Keratinocyte (primary cell): ENCODE data around the gene MDM4. TPM values are rescaled to one million over a fixed set of nuclear protein-coding genes. Genes with fewer than 3 reads are reported as not detected.
A peak's percentile ranks its signal among the peaks of the same experiment; 100 is the strongest.

Experiments
- DNase-seq: peaks from one replicate; pipeline ENCODE4 v3.0.0-alpha.2; 2011; ENCODE audit warnings: low read depth, missing footprints, low spot score
- FAIRE-seq: peaks from 2 replicates; lab custom pipeline; 2011; peaks lifted over from hg19 to GRCh38; lab: Jason Lieb, UNC
- H2AFZ ChIP-seq: 2 replicates; pipeline ENCODE4 v1.6.0; 2012; ENCODE audit warnings: low read length, control low read depth, inconsistent platforms; ENCODE audit not compliant: control insufficient read depth
- H3K27ac ChIP-seq: 2 replicates; pipeline ENCODE4 v1.5.1; 2011; ENCODE audit warnings: low read length; ENCODE audit not compliant: control insufficient read depth, insufficient read depth
- H3K27me3 ChIP-seq: 3 replicates; pipeline ENCODE4 v1.6.0; 2011; ENCODE audit warnings: low read length; ENCODE audit not compliant: control insufficient read depth, insufficient read depth; ENCODE audit errors: extremely low read depth
- H3K36me3 ChIP-seq, 2 experiments: 2 replicates in 1 of 2; 3 replicates in 1 of 2; pipeline ENCODE4 v1.5.1; 2011; ENCODE audit warnings: low read length in 2 of 2, mild to moderate bottlenecking in 1 of 2; ENCODE audit not compliant: control insufficient read depth in 2 of 2, insufficient read depth in 2 of 2; ENCODE audit errors: extremely low read depth in 1 of 2
- H3K4me1 ChIP-seq: 3 replicates; pipeline ENCODE4 v1.5.1; 2011; ENCODE audit warnings: low read length; ENCODE audit not compliant: control insufficient read depth, insufficient read depth; ENCODE audit errors: extremely low read depth
- H3K4me2 ChIP-seq: 3 replicates; pipeline ENCODE4 v1.6.0; 2011; ENCODE audit warnings: low read depth, low read length; ENCODE audit not compliant: control insufficient read depth, insufficient read depth; ENCODE audit errors: extremely low read depth
- H3K4me3 ChIP-seq, 3 experiments: fragments of 200-600 bp in 1 of 3; sonication (generic) in 1 of 3; 2 replicates in 2 of 3; 3 replicates in 1 of 3; pipeline ENCODE4 v1.5.1; 2011 to 2016; ENCODE audit warnings: low read length in 3 of 3, mild to moderate bottlenecking in 3 of 3, control low read depth in 2 of 3, inconsistent platforms in 1 of 3, low read depth in 1 of 3, mixed read lengths in 1 of 3, mixed run types in 1 of 3, moderate library complexity in 1 of 3; ENCODE audit not compliant: control insufficient read depth in 2 of 3, insufficient read depth in 2 of 3; ENCODE audit errors: extremely low read depth in 1 of 3
- H3K79me2 ChIP-seq: 2 replicates; pipeline ENCODE4 v1.6.0; 2012; ENCODE audit warnings: low read length; ENCODE audit not compliant: control insufficient read depth, insufficient read depth
- H3K9ac ChIP-seq: 3 replicates; pipeline ENCODE4 v1.6.0; 2011; ENCODE audit warnings: low read length; ENCODE audit not compliant: control insufficient read depth, insufficient read depth; ENCODE audit errors: extremely low read depth
- H3K9me1 ChIP-seq: 3 replicates; pipeline ENCODE4 v1.6.0; 2011; ENCODE audit warnings: low read length; ENCODE audit not compliant: control insufficient read depth, insufficient read depth; ENCODE audit errors: extremely low read depth
- H3K9me3 ChIP-seq: 2 replicates; pipeline ENCODE4 v1.5.1; 2012; ENCODE audit warnings: low read depth, low read length; ENCODE audit not compliant: control insufficient read depth
- H4K20me1 ChIP-seq: 3 replicates; pipeline ENCODE4 v1.6.0; 2011; ENCODE audit warnings: low read length; ENCODE audit not compliant: control insufficient read depth, insufficient read depth; ENCODE audit errors: extremely low read depth
- CTCF ChIP-seq, 3 experiments: IDR thresholded peaks in 1 of 3; conservative IDR thresholded peaks in 1 of 3; optimal IDR thresholded peaks in 1 of 3; 2 replicates in 2 of 3; 3 replicates in 1 of 3; pipeline versions ENCODE3 to v1.5.1; 2011; ENCODE audit warnings: low read length in 3 of 3, mild to moderate bottlenecking in 3 of 3, moderate library complexity in 2 of 3, control low read depth in 1 of 3, inconsistent platforms in 1 of 3; ENCODE audit not compliant: insufficient read depth in 2 of 3; ENCODE audit errors: extremely low read depth in 1 of 3
- EZH2 ChIP-seq: IDR thresholded peaks from one replicate; pipeline ENCODE4 v1.6.1; 2012; ENCODE audit warnings: inconsistent platforms, mild to moderate bottlenecking, low read length, moderate library complexity
- dilution Hi-C: fragments of 300-500 bp; cut with MboI; formaldehyde crosslinking; loops from one replicate; pipeline ENCODE4 v1.7.0; 2020; ENCODE audit warnings: low sequenced_read_pairs; ENCODE audit not compliant: extremely low pct_ligation_motif_present
- polyA plus RNA-seq, 5 experiments: library from polyadenylated mRNA; depleted of rRNA in 3 of 5; stranded (reverse) in 3 of 5; stranded (forward) in 1 of 5; unstranded in 1 of 5; fragments of >200 nt; gene quantifications; 1 replicate in 1 of 5; 2 replicates in 3 of 5; 3 replicates in 1 of 5; pipeline versions ENCODE4 v1.2.1 to v1.2.3, GENCODE V29; 2011 to 2012; ENCODE audit warnings: missing spikeins in 2 of 5, low read depth in 1 of 5, low replicate concordance in 1 of 5

Gene MDM4
- polyA plus RNA-seq, 1 donor (not counting 4 experiments of a cell fraction or from before 2014, with no cell fraction given), result 17.8 TPM

DNA sequence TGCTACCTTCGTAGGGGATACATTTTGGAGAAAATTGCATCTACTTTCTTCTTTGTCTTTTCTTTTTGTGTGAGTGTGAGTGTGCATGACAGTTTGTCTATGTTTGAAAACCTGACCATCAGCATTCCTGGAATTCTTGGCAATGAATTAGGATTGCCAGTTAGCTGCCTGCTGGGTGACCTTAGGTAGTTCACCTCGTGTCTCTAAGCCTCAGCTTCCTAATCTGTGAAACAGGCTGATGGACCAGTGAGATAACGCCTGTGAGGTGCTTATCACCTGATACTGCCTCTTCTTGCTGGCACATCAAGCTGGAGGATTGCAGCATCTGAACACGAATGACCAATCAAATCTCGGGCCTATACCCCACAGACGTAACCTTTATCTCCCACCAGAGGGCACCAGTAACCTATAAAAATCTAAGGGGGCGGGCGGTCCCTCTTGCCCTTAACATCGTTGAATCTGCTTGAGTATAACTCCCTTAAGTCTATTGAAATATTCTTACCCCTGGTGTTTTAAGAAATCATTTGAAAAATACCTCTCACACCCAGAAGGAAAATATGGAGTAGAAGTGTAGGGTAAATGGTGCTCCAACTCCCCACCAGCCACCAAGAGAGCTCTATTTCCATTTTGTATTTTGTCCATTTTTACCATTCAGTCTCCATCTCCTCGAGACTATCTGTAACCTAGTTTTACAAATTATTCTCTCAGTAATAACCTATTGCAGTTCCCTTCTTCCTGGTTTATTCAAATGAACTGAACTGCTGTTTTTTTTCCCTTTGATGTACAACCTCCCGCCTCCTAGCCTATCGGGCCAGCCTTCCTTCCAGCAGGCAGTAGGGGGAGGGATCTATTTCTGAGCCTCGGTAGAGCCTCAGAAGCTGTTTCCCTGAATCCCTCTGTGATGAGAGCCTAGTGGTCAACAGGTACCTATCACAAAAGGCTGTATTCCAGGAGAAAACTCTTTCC lies 49.7 kb downstream of the MDM4 start:
- TF ChIP-seq CTCF (optimal IDR thresholded peaks at IDR 0.05 in 1 of 3, IDR thresholded peaks at IDR 0.05 in 1 of 3, conservative IDR thresholded peaks at IDR 0.05 in 1 of 3; ENCODE audit: extremely low read depth in 1 of 3, insufficient read depth in 2 of 3, low read length in 3 of 3), result peak; percentile 47 to 68 (median 68)
- TF ChIP-seq EZH2, result no peak
- Histone ChIP-seq H3K9me1 (no peaks in the 10 kb centered on the region), H3K4me1 (peaks cover 10% of the 10 kb centered on the region), H3K9ac (no peak overlapping the region), H3K9me3 (peaks cover 2% of the 10 kb centered on the region), H3K27ac (no peak overlapping the region), H3K4me2 (no peak overlapping the region), H4K20me1 (no peaks in the 10 kb centered on the region), H3K27me3 (no peaks in the 10 kb centered on the region), H3K79me2 (no peaks in the 10 kb centered on the region), H3K36me3 (peaks cover 0 to 6% of the 10 kb centered on the region in 2 experiments), H2AFZ (no peak overlapping the region), H3K4me3 (no peak overlapping the region)
- dilution Hi-C loops, result no loop called here
- FAIRE-seq, result peak; percentile 58
- DNase-seq, result peak; percentile 26

DNA sequence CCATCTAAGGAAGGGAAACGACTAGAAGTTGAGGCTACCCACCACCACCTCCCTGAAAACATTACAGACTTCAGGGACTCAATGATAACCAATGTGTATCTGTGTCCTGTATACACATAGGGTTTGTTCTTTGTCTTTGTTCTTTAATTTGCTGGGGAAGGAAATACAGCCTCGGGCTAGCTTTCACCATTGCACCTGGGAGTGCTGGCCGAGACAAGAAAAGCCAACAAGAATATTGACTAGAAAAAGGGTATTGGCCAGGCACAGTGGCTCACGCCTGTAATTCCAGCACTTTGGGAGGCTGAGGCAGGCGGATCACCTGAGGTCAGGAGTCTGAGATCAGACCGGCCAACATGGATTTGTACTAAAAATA lies 50.4 kb downstream of the MDM4 start:
- H3K27me3 ChIP-seq, result no peaks in the 10 kb centered on the region
- no peak overlapping the region for H3K4me2 ChIP-seq
- peaks cover 11% of the 10 kb centered on the region for H3K4me1 ChIP-seq
- H3K9me3 ChIP-seq, result peaks cover 2% of the 10 kb centered on the region
- FAIRE-seq (no peak), DNase-seq (no peak)
- no peak overlapping the region for H3K9ac ChIP-seq
- no peaks in the 10 kb centered on the region for H4K20me1 ChIP-seq
- peaks cover 0 to 6% of the 10 kb centered on the region in 2 experiments for H3K36me3 ChIP-seq
- dilution Hi-C loops, result no loop called here
- H3K27ac ChIP-seq, result no peak overlapping the region
- no peak overlapping the region for H2AFZ ChIP-seq
- no peak for TF ChIP-seq EZH2
- TF ChIP-seq CTCF (optimal IDR thresholded peaks at IDR 0.05 in 1 of 3, IDR thresholded peaks at IDR 0.05 in 1 of 3, conservative IDR thresholded peaks at IDR 0.05 in 1 of 3; ENCODE audit: extremely low read depth in 1 of 3, insufficient read depth in 2 of 3, low read length in 3 of 3), result no peak
- H3K4me3 ChIP-seq, result no peak overlapping the region
- no peaks in the 10 kb centered on the region for H3K79me2 ChIP-seq
- no peaks in the 10 kb centered on the region for H3K9me1 ChIP-seq
